Sciatic nerve (tissue), 2 donors: ENCODE results near the gene NOVA1. TPM values are rescaled to one million over a fixed set of nuclear protein-coding genes. Genes with fewer than 3 reads are reported as not detected.

Experiments
- ATAC-seq: fragments of 200-7000 bp; cut with Tn5 transposase; one replicate; pipeline ENCODE4 v1.9.1; 2020; ENCODE audit warnings: mild to moderate bottlenecking, moderate library complexity
- DNase-seq: peaks from one replicate; pipeline ENCODE4 v3.0.0-alpha.2; 2020; ENCODE audit warnings: low spot score
- intact Hi-C: fragments of 100-400 bp; cut with DNase I; formaldehyde crosslinking; loops from one replicate; pipeline ENCODE4 v1.14.2; 2022
- total RNA-seq: library from RNA; stranded (reverse); fragmentation: NEBNext Ultra II Directional; extraction: Animal tissue kit (Norgen Biotek cat#: 25700); gene quantifications from one replicate; pipeline ENCODE4 v1.2.1, GENCODE V29; 2021
- donor health status: DM: no; HTN: no; CAD: no.
- donor health status: DM: no; HTN: no; CAD: no.

NOVA1 gene
- total RNA-seq, 1 donor from 2014 or later: 40.5 TPM

GRCh38 chr14:26478967-26479366 lies 118.9 kb downstream of the NOVA1 start:
- no peak for DNase-seq
- no peak for ATAC-seq
- intact Hi-C loops: no loop called here

DNA sequence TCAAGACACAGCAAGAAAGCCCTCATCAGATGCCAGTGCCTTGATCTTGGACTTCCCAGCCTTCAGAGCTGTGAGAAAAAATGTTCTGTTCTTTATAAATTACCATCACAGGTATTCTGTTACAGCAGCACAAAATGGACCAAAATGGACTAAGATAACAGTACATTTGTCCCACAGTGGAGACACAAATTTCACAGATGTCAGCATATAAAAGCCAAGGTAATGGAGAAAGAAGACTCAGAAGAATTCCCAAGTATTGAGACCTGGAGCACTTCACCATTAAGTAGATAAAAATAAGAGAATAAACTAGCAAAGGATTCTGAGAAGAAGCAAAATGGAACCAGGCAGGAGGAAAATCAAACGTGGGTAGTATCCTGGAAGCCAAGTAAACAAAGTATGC lies 131.0 kb downstream of the NOVA1 start:
- intact Hi-C loops: no loop called here
- ATAC-seq: no peak
- DNase-seq: no peak

DNA sequence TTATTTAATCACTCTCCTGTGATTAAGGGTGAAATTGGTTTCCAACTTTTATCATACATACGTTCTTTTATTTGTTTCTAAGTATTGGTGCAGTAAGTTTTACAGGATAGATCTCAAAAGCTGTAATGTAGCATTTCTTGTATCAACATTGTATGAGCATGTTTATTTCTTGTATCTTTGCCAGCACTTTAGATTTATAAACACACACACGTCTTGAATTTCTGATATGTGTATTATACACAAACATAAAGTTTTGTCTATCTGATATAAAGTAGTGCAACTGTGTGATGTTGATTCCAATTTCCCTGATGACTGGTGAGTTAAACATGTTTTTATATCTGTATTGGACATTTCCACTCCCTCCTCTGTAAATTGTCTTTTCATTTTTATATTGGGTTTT lies 134.7 kb downstream of the NOVA1 start:
- intact Hi-C loops: no loop called here
- ATAC-seq (no peak), DNase-seq (no peak)

DNA sequence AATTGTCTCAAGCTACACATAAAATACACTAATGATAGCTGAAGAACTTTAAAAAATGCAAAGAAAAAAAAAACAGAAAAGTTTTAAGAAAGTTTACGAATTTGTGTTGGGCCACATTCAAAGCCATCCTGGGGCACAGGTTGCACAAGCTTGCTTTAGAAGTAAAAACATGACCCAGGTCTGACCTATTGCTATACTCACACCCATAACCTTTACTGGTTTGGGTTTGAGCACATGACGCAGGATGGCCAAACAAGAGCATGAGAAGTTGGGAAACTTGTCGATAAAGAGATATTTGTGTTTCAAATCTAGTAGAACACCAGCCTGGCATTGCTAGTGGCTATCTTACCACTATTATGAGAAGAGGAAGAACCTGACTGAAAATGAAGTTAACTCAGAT lies 143.7 kb downstream of the NOVA1 start:
- intact Hi-C loops: no loop called here
- no peak for DNase-seq
- no peak for ATAC-seq

- ATAC-seq (no peak), DNase-seq (no peak)
- intact Hi-C loops: no loop called here
These were observed 149.5 kb downstream of the NOVA1 start for GRCh38 chr14:26448181-26448855.

GRCh38 chr14:26444822-26445221 lies 153.0 kb downstream of the NOVA1 start:
- DNase-seq (no peak), ATAC-seq (no peak)
- intact Hi-C loops: no loop called here

DNA sequence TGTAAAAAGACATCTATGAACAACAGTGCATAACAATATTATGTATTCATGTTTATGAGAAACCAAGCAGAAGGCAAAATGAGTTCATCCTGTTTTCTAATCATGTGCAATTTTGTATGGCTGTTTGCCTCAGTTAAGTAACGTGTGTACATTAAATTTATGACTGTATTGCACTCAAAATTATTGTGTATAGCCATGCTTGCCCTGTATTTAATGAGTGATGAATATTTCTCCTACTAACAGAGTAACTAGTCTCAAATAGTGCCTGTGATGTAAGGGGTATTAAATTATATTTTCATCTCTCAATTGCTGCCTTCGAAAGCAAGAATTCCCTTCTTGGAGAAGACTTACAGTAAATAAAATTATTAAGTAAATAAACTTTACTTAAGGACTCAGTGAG lies 154.2 kb downstream of the NOVA1 start:
- intact Hi-C loops: no loop called here
- ATAC-seq (no peak), DNase-seq (no peak)

- ATAC-seq: no peak
- intact Hi-C loops: no loop called here
These were observed 168.6 kb downstream of the NOVA1 start for GRCh38 chr14:26429205-26429604.

DNA sequence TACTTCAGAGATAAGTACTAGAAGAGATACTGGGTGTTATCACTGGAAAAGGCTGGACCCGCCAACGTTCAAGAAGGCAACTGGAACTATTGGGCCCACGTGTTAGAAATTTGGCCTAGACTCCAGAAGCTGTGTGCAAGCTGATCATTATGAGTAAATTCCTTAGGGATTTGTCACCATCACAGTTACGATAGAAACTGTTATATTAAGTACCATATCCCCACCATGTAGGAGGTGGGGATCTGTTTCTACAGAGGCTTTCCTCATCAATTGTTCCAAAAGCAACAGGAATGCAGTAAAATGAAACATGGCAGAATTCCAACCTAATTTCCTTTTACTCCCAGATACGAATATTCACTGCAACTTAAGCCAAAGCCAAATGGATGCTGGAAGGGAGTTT lies 170.7 kb downstream of the NOVA1 start:
- DNase-seq: peak; percentile 55
- intact Hi-C loops: no loop called here
- peak; percentile 82 for ATAC-seq

More at GRCh38 chr14:26429205-26429604, 168.6 kb downstream of the NOVA1 start:
- no peak for DNase-seq

DNA sequence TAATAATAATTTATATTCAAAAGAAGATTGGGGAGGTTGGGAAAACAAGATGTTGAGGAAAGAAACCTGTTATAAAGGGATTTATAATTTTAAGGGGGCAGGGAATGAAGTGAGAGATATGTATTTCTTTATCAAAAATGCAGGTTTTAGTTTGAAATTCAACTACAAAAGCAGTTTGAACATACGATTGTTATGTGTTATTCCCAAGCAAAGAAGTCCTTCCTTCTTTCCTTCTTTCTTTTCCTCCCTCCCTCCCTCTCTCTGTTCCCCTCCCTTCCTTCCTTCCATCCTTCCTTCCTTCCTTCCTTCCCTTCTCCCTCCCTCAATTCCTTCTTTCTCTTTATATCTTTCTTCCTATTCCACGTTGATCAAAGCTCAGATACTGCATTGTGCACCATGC lies 173.3 kb downstream of the NOVA1 start:
- ATAC-seq (no peak), DNase-seq (no peak)
- intact Hi-C loops: no loop called here

- intact Hi-C loops: no loop called here
- peak; percentile 82 for DNase-seq
- peak; percentile 96 for ATAC-seq
These were observed 182.2 kb downstream of the NOVA1 start for GRCh38 chr14:26415618-26416123.

DNA sequence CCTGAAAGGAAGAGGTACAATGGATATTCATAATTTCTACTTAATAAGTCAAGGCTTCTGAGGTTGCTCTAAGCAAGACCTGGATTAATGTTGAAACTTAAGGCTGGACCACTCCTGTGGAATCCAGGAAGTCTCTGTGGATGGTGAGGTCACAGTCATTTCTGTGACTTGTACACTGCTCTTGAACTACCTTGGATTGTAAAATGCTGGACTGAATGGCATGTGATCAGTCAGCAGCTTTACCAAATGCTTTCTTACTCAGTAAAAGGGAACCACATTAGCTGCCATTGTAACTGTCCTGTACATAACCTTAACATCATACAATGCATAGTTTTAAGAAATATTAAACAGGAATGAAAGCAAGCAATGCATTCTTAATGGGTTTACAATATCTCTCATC lies 182.9 kb downstream of the NOVA1 start:
- ATAC-seq: no peak
- intact Hi-C loops: no loop called here
- no peak for DNase-seq

DNA sequence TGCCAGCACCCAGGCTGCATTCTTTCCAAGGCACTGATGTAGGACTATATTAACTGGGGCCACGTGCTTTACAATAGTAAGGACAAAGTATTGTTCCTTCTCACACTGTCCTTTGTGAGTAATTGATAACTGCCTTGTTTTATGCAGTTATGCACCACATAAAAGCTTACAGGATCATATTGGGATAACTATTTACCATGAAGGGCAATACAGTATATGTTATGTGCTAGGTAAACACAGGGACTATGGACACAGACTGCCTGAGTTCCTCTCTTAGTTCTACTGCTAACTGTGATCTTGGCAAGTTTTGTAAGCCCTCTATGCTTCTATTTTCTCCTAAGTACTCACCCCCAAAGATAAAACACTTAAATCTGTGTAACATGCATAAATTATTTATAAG lies 183.7 kb downstream of the NOVA1 start:
- intact Hi-C loops: no loop called here

GRCh38 chr14:26412421-26412820 lies 185.4 kb downstream of the NOVA1 start:
- intact Hi-C loops: no loop called here
- ATAC-seq: no peak

More for the DNA sequence above, 183.7 kb downstream of the NOVA1 start:
- ATAC-seq (no peak), DNase-seq (no peak)

GRCh38 chr14:26410189-26410685 lies 187.6 kb downstream of the NOVA1 start:
- no peak for DNase-seq
- no peak for ATAC-seq
- intact Hi-C loops: no loop called here

More at GRCh38 chr14:26412421-26412820, 185.4 kb downstream of the NOVA1 start:
- DNase-seq: no peak

- intact Hi-C loops: no loop called here
- DNase-seq (no peak), ATAC-seq (no peak)
These were observed 192.9 kb downstream of the NOVA1 start for GRCh38 chr14:26404927-26405326.

- ATAC-seq (no peak), DNase-seq (no peak)
- intact Hi-C loops: no loop called here
These were observed 194.1 kb downstream of the NOVA1 start for GRCh38 chr14:26403760-26404159.

GRCh38 chr14:26402126-26402525 lies 195.7 kb downstream of the NOVA1 start:
- intact Hi-C loops: no loop called here
- ATAC-seq: no peak

GRCh38 chr14:26401179-26401968 lies 196.5 kb downstream of the NOVA1 start:
- no peak for DNase-seq

More at GRCh38 chr14:26402126-26402525, 195.7 kb downstream of the NOVA1 start:
- DNase-seq: no peak

DNA sequence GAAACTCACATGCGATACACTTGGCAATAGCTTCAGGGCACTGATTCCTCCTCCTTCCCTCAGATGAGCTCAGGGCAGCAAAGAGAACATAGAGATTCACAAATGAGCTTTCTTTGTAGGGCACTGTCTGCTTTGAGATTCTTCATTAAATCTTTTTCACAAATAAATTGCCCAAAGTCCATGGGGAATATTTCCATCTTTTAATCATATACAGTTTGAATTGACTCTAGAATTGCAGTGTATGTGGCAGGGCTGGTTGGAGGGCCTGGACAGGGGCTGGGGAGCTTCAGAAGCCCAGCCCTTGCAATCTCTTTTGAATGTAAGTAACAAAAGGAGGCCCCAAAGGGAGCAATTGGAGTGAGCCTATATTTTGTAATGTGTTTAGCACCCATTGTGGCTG lies 197.5 kb downstream of the NOVA1 start:
- ATAC-seq: no peak
- intact Hi-C loops: no loop called here

More at GRCh38 chr14:26401179-26401968, 196.5 kb downstream of the NOVA1 start:
- ATAC-seq: no peak
- intact Hi-C loops: no loop called here

More for the DNA sequence above, 197.5 kb downstream of the NOVA1 start:
- no peak for DNase-seq
